Neural progenitor cell (in vitro differentiated cells): ENCODE results near the gene SLC39A6. TPM values are rescaled to one million over a fixed set of nuclear protein-coding genes. Genes with fewer than 3 reads are reported as not detected.
"Not testable (repeated sequence)": the region's sequence is repeated elsewhere in the genome, so short reads cannot be mapped to it uniquely, and the experiment has no call there.

Experiments
- DNase-seq: peaks from one replicate; pipeline ENCODE4 v3.0.0-alpha.2; 2016; ENCODE audit warnings: low spot score
- H2AFZ ChIP-seq: fragments of 200-600 bp; sonication (generic); replicated peaks from 2 replicates; pipeline ENCODE4 v1.6.1; 2016; ENCODE audit warnings: antibody characterized with exemption
- H3F3A ChIP-seq: fragments of 200-600 bp; sonication (generic); 2 replicates; pipeline ENCODE4 v1.6.1; 2016; ENCODE audit warnings: antibody characterized with exemption, low read depth
- H3K27ac ChIP-seq: fragments of 200-600 bp; sonication (generic); 2 replicates; pipeline ENCODE4 v1.5.1; 2016; ENCODE audit warnings: mild to moderate bottlenecking
- H3K27me3 ChIP-seq: fragments of 200-600 bp; sonication (generic); 2 replicates; pipeline ENCODE4 v1.6.1; 2016; ENCODE audit warnings: mild to moderate bottlenecking, moderate library complexity
- H3K36me3 ChIP-seq: fragments of 200-600 bp; sonication (generic); 2 replicates; pipeline ENCODE4 v1.5.1; 2016
- H3K4me1 ChIP-seq: fragments of 200-600 bp; sonication (generic); 2 replicates; pipeline ENCODE4 v1.6.1; 2016; ENCODE audit warnings: mixed run types
- H3K4me2 ChIP-seq: fragments of 200-600 bp; sonication (generic); 2 replicates; pipeline ENCODE4 v1.6.1; 2016
- H3K4me3 ChIP-seq: fragments of 200-600 bp; sonication (generic); 2 replicates; pipeline ENCODE4 v1.5.1; 2016
- H3K79me2 ChIP-seq: fragments of 200-600 bp; sonication (generic); 2 replicates; pipeline ENCODE4 v1.6.1; 2016; ENCODE audit warnings: low read depth
- H3K9ac ChIP-seq: fragments of 200-600 bp; sonication (generic); 2 replicates; pipeline ENCODE4 v1.6.1; 2016
- H3K9me3 ChIP-seq: fragments of 200-600 bp; sonication (generic); 2 replicates; pipeline ENCODE4 v1.5.1; 2016; ENCODE audit warnings: low read depth
- H4K20me1 ChIP-seq: fragments of 200-600 bp; sonication (generic); 2 replicates; pipeline ENCODE4 v1.6.1; 2016; ENCODE audit warnings: low read depth
- H3K27ac Mint-ChIP-seq: 3 replicates; pipeline ENCODE4 v1.8.0; 2021; ENCODE audit warnings: mixed read lengths
- H3K27me3 Mint-ChIP-seq: 2 replicates; pipeline ENCODE4 v1.8.0; 2022; ENCODE audit warnings: low read depth, mild to moderate bottlenecking, inconsistent platforms, moderate library complexity, mixed read lengths; ENCODE audit not compliant: insufficient read depth
- H3K36me3 Mint-ChIP-seq: 3 replicates; pipeline ENCODE4 v1.8.0; 2021; ENCODE audit warnings: mixed read lengths
- H3K4me1 Mint-ChIP-seq: 3 replicates; pipeline ENCODE4 v1.8.0; 2021; ENCODE audit warnings: mixed read lengths
- H3K4me3 Mint-ChIP-seq: 3 replicates; pipeline ENCODE4 v1.8.0; 2021; ENCODE audit warnings: mild to moderate bottlenecking, moderate library complexity, mixed read lengths
- H3K9me3 Mint-ChIP-seq: 3 replicates; pipeline ENCODE4 v1.8.0; 2020; ENCODE audit warnings: mixed read lengths
- EZH2 ChIP-seq: fragments of 200-600 bp; sonication (generic); IDR thresholded peaks from 2 replicates; pipeline ENCODE4 v1.6.1; 2017; ENCODE audit warnings: antibody characterized with exemption, mild to moderate bottlenecking, moderate library complexity
- EZH2phosphoT487 ChIP-seq: fragments of 200-600 bp; sonication (generic); IDR thresholded peaks from 2 replicates; pipeline ENCODE4 v1.6.1; 2017; ENCODE audit warnings: antibody characterized with exemption
- total RNA-seq: library from RNA; depleted of rRNA; stranded (reverse); fragments of >200 nt; gene quantifications from 2 replicates; pipeline ENCODE4 v1.2.3, GENCODE V29; 2015; ENCODE audit warnings: low replicate concordance
- TF ChIP-seq, protein P1 (sequence below): fragments of 200-600 bp; sonication (generic); IDR thresholded peaks from 2 replicates; pipeline ENCODE4 v1.5.1; 2017; ENCODE audit warnings: antibody characterized with exemption, mild to moderate bottlenecking

SLC39A6 gene
- total RNA-seq, 1 donor from 2014 or later, result 92.5 TPM

DNA sequence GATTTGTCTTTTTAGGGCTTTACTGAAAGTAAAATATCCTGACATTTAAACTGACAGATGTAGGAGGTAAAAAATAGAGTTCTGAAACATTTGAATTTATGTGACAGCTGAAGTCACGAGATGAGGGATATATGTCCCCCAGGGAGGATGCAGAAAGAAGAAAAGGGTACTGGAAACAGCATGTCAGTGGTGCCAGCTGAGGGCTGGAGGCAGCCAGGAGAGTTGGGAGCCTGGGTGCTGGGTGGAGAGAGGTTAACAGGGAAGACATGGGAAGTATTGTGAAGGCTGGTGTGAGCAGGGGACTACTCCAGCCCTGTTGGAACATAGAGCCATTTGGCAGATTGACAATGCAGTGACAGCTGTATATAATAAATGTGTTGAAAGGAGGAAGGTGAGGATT lies 46.3 kb upstream of the SLC39A6 start:
- Histone ChIP-seq H3K79me2 (no peaks in the 10 kb centered on the region), H4K20me1 (peaks cover 4% of the 10 kb centered on the region), H3K36me3 (peaks cover 5% of the 10 kb centered on the region), H3K9ac (no peak overlapping the region), H3K4me2 (no peak overlapping the region), H3K27ac (no peak overlapping the region), H3K4me1 (no peaks in the 10 kb centered on the region), H2AFZ (no peak overlapping the region), H3F3A (peaks cover 3% of the 10 kb centered on the region), H3K27me3 (no peaks in the 10 kb centered on the region), H3K4me3 (no peak overlapping the region), H3K9me3 (no peaks in the 10 kb centered on the region)
- no peak overlapping the region for H3K4me3 Mint-ChIP-seq
- DNase-seq, result no peak
- H3K27me3 Mint-ChIP-seq, result no peaks in the 10 kb centered on the region
- peaks cover 3% of the 10 kb centered on the region for H3K4me1 Mint-ChIP-seq
- H3K9me3 Mint-ChIP-seq, result no peaks in the 10 kb centered on the region
- TF ChIP-seq EZH2, result no peak
- TF ChIP-seq EZH2phosphoT487, result no peak
- TF ChIP-seq, protein P1, sequence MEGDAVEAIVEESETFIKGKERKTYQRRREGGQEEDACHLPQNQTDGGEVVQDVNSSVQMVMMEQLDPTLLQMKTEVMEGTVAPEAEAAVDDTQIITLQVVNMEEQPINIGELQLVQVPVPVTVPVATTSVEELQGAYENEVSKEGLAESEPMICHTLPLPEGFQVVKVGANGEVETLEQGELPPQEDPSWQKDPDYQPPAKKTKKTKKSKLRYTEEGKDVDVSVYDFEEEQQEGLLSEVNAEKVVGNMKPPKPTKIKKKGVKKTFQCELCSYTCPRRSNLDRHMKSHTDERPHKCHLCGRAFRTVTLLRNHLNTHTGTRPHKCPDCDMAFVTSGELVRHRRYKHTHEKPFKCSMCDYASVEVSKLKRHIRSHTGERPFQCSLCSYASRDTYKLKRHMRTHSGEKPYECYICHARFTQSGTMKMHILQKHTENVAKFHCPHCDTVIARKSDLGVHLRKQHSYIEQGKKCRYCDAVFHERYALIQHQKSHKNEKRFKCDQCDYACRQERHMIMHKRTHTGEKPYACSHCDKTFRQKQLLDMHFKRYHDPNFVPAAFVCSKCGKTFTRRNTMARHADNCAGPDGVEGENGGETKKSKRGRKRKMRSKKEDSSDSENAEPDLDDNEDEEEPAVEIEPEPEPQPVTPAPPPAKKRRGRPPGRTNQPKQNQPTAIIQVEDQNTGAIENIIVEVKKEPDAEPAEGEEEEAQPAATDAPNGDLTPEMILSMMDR, result no peak
- H3K27ac Mint-ChIP-seq, result no peak overlapping the region
- H3K36me3 Mint-ChIP-seq, result peaks cover 14% of the 10 kb centered on the region

DNA sequence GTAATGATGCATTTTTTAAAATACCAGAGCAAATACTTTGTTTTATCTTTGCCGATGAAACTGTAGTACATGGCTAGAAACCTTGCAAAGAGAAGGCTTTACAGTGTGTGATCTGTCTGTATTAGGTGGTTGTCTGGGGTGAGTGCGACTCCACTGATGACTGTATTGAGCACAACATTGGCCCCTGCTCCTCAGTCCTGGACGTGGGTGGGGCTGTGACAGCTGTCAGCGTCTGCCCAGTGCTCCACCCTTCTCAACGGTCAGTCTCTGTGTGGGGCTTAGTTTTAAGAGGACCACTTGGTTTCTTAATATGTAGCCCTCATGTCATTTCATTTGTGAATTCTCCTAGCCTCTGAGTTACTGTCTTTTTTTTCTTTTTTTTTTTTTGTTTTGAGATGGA lies 40.8 kb upstream of the SLC39A6 start:
- Histone ChIP-seq H3K4me1 (no peaks in the 10 kb centered on the region), H3K79me2 (no peaks in the 10 kb centered on the region), H2AFZ (no peak overlapping the region), H3K9ac (no peak overlapping the region), H3K27ac (no peak overlapping the region), H3F3A (no peaks in the 10 kb centered on the region), H4K20me1 (peaks cover 4% of the 10 kb centered on the region), H3K4me3 (no peak overlapping the region), H3K27me3 (no peaks in the 10 kb centered on the region), H3K36me3 (peaks cover 13% of the 10 kb centered on the region), H3K4me2 (no peak overlapping the region), H3K9me3 (no peaks in the 10 kb centered on the region)
- H3K4me1 Mint-ChIP-seq, result no peaks in the 10 kb centered on the region
- H3K9me3 Mint-ChIP-seq, result no peaks in the 10 kb centered on the region
- H3K36me3 Mint-ChIP-seq, result peaks cover 37% of the 10 kb centered on the region
- TF ChIP-seq EZH2phosphoT487, result no peak
- TF ChIP-seq, protein P1, result no peak
- no peak for TF ChIP-seq EZH2
- H3K27me3 Mint-ChIP-seq, result peaks cover 2% of the 10 kb centered on the region
- H3K4me3 Mint-ChIP-seq, result no peak overlapping the region
- H3K27ac Mint-ChIP-seq, result no peak overlapping the region
- no peak for DNase-seq

DNA sequence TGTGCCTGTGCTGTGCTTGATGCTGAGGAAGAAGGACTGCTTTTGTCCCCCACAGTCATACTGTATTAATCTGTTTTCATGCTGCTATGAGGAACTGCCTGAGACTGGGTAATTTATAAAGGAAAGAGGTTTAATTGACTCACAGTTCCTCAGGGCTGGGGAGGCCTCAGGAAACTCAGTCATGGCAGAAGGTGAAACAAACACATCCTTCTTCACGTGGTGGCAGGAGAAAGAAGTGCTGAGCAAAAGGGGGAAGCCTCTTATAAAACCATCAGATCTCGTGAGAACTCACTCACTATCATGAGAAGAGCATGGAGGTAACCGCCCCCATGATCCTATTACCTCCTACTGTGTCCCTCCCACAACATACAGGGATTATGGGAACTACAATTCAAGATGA lies 39.2 kb upstream of the SLC39A6 start:
- H3K4me3 ChIP-seq, H3K36me3 ChIP-seq, H3K27ac ChIP-seq, DNase-seq, H3K4me1 ChIP-seq, H3F3A ChIP-seq, H3K4me2 ChIP-seq, H3K79me2 ChIP-seq, H3K9me3 Mint-ChIP-seq, H3K27me3 Mint-ChIP-seq, H3K9me3 ChIP-seq, H3K9ac ChIP-seq, H4K20me1 ChIP-seq, H2AFZ ChIP-seq, H3K4me1 Mint-ChIP-seq, H3K4me3 Mint-ChIP-seq, H3K27ac Mint-ChIP-seq, H3K27me3 ChIP-seq: not testable (repeated sequence)
- H3K36me3 Mint-ChIP-seq, result peaks cover 36% of the 10 kb centered on the region

DNA sequence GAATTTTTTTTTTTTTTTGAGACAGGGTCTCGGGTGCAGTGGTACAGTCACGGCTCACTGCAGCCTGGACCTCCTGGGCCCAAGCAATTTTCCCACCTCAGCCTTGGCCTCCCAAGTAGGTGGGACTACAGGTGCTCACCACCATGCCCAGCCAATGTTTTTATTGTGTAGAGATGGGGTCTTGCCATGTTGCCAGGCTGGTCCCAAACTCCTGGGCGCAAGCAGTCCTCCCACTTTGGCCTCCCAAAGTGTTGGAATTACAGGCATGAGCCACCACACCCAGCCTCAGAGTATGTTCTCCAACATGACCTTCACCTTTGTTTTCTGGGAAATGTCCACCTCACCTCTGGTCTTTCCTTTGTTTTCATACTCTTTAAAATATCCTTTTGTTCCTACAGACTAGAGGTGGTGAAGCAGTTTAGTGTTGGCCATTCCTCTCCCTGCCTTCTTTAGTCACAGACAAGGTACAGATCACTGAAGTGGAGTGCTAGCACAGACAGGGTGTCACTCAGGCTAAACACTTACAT lies 38.6 kb upstream of the SLC39A6 start:
- Histone ChIP-seq H4K20me1 (peaks cover 4% of the 10 kb centered on the region), H3F3A (no peaks in the 10 kb centered on the region), H3K9ac (no peak overlapping the region), H2AFZ (no peak overlapping the region), H3K27me3 (no peaks in the 10 kb centered on the region), H3K27ac (no peak overlapping the region), H3K9me3 (no peaks in the 10 kb centered on the region), H3K4me1 (no peaks in the 10 kb centered on the region), H3K4me3 (no peak overlapping the region), H3K79me2 (no peaks in the 10 kb centered on the region), H3K4me2 (no peak overlapping the region), H3K36me3 (peaks cover 11% of the 10 kb centered on the region)
- Mint-ChIP-seq H3K27me3 (peaks cover 2% of the 10 kb centered on the region), H3K36me3 (peaks cover 37% of the 10 kb centered on the region), H3K4me3 (no peak overlapping the region), H3K27ac (no peak overlapping the region), H3K9me3 (no peaks in the 10 kb centered on the region), H3K4me1 (no peaks in the 10 kb centered on the region)
- no peak for DNase-seq
- TF ChIP-seq EZH2phosphoT487 (no peak), EZH2 (no peak)
- TF ChIP-seq, protein P1, result no peak
